Pancreas (tissue), 10 donors: ENCODE results near the gene SLC1A1. TPM values are rescaled to one million over a fixed set of nuclear protein-coding genes. Genes with fewer than 3 reads are reported as not detected.

ENCODE experiments used
- ATAC-seq, 4 donors: fragments of 200-7000 bp; cut with Tn5 transposase; one replicate each; pipeline versions ENCODE4 v1.8.0 to v1.9.1; 2020; ENCODE audit warnings: mild to moderate bottlenecking in 4 of 4, moderate library complexity in 4 of 4
- DNase-seq, 6 donors: peaks; one replicate each; pipeline ENCODE4 v3.0.0-alpha.2; 2020
- FAIRE-seq: peaks from 2 replicates; lab custom pipeline; 2012; peaks lifted over from hg19 to GRCh38; lab: Jason Lieb, UNC
- H3K27ac ChIP-seq, 4 donors: fragments of 200-600 bp; sonication (generic); 1 replicate in 3 of 4; 2 replicates in 1 of 4; pipeline versions ENCODE4 v1.5.0 to v1.8.0; 2020
- H3K27me3 ChIP-seq, 4 donors: fragments of 200-600 bp; one replicate each; pipeline ENCODE4 v1.8.0; 2021
- H3K36me3 ChIP-seq, 3 donors: fragments of 200-600 bp; sonication (generic) in 1 of 3; one replicate each; pipeline versions ENCODE4 v1.5.0 to v1.8.0; 2020 to 2021
- H3K4me1 ChIP-seq, 3 donors: fragments of 200-600 bp; one replicate each; pipeline ENCODE4 v1.8.0; 2021
- H3K4me3 ChIP-seq, 4 donors: fragments of 200-600 bp; sonication (generic) in 2 of 4; one replicate each; pipeline versions ENCODE4 v1.5.0 to v1.8.0; 2020 to 2021
- H3K9me3 ChIP-seq, 4 donors: fragments of 200-600 bp; one replicate each; pipeline ENCODE4 v1.8.0; 2021
- CTCF ChIP-seq, 4 donors: fragments of 200-600 bp; sonication (generic) in 3 of 4; IDR thresholded peaks; one replicate each; pipeline versions ENCODE4 v1.5.0 to v1.8.0; 2021; ENCODE audit warnings: antibody characterized with exemption in 4 of 4
- WGBS, 2 donors: extraction: QIAGEN DNeasy Blood & Tissue Kit; methylation state at CpG; one replicate each; pipeline ENCODE4 v1.1.7; 2013; 5-methylcytosine and 5-hydroxymethylcytosine counted together
- intact Hi-C, 3 donors: fragments of 100-400 bp; cut with DNase I; formaldehyde crosslinking; loops; one replicate each; pipeline versions ENCODE4 v1.11.1 to v1.14.2; 2022
- polyA plus RNA-seq, 2 donors: library from polyadenylated mRNA; stranded (reverse); fragments of 200-250 nt; gene quantifications; one replicate each; pipeline ENCODE4 v1.2.3, GENCODE V29; 2013
- total RNA-seq, 6 donors: library from RNA; stranded (reverse); fragmentation: NEBNext Ultra II Directional in 4 of 6; extraction: Animal tissue kit (Norgen Biotek cat#: 25700) in 4 of 6; gene quantifications; one replicate each; pipeline versions ENCODE4 v1.2.1 to v1.2.4, GENCODE V29; 2021 to 2023
- donor health status: healthy with polysubstance abuse.
- donor health status: DM: no; HTN: no; CAD: no; lungs with moderate emphysema.
- donor health status: DM: no; HTN: no; CAD: no.
- donor health status: control.
- donor health status: control.
- donor health status: Bipolar disorder and iron deficiency.
- donor health status: DM: yes; HTN: yes; CAD: no.
- donor health status: DM: no; HTN: no; CAD: no.
- donor health status: DM: no; HTN: no; CAD: no.
- donor health status: DM: yes; HTN: yes; CAD: no.

The SLC1A1 gene
- total and polyA plus RNA-seq, 8 donors: 1.3 to 4.9 (median 2.5) TPM

- Histone ChIP-seq H3K4me1 (no peaks in the 10 kb centered on the region), H3K36me3 (no peaks in the 10 kb centered on the region), H3K4me3 (no peak overlapping the region), H3K27ac (no peak overlapping the region), H3K9me3 (no peaks in the 10 kb centered on the region), H3K27me3 (no peaks in the 10 kb centered on the region)
- ATAC-seq (no peak), DNase-seq (no peak), FAIRE-seq (no peak)
- 93% methylated on average over 5 of the region's 5 CpGs for WGBS, 2 donors
- intact Hi-C loops: no loop called here
- no peak for TF ChIP-seq CTCF (IDR thresholded peaks at IDR 0.05)
Measured at GRCh38 chr9:4585135-4585534, 94.9 kb downstream of the SLC1A1 start.

GRCh38 chr9:4588721-4589120 is 98.5 kb downstream of the SLC1A1 start:
- no peak for DNase-seq
- no peak for ATAC-seq
- H3K27ac ChIP-seq: no peak overlapping the region
- no peaks in the 10 kb centered on the region for H3K27me3 ChIP-seq
- no peak for FAIRE-seq
- H3K9me3 ChIP-seq: no peaks in the 10 kb centered on the region
- H3K4me1 ChIP-seq: no peaks in the 10 kb centered on the region
- TF ChIP-seq CTCF (IDR thresholded peaks at IDR 0.05): no peak
- no peak overlapping the region for H3K4me3 ChIP-seq
- 85 to 97% methylated on average over 2 of the region's 2 CpGs for WGBS, 2 donors
- H3K36me3 ChIP-seq: no peaks in the 10 kb centered on the region
- intact Hi-C loops: no loop called here

- no peak for FAIRE-seq
- intact Hi-C loops: no loop called here
- H3K4me3 ChIP-seq: no peak overlapping the region
- no peak for TF ChIP-seq CTCF (IDR thresholded peaks at IDR 0.05)
- DNase-seq: no peak
- WGBS, 2 donors: 91% methylated on average over 8 of the region's 8 CpGs
- no peaks in the 10 kb centered on the region for H3K4me1 ChIP-seq
- no peaks in the 10 kb centered on the region for H3K36me3 ChIP-seq
- no peaks in the 10 kb centered on the region for H3K27me3 ChIP-seq
- peak in 1 of 4 donors; percentile 33 for ATAC-seq
- no peaks in the 10 kb centered on the region for H3K9me3 ChIP-seq
- H3K27ac ChIP-seq: no peak overlapping the region
Measured at GRCh38 chr9:4590430-4591122, 100.3 kb downstream of the SLC1A1 start.

GRCh38 chr9:4591123-4591500 is 100.8 kb downstream of the SLC1A1 start:
- no peak for ATAC-seq
- WGBS, 2 donors: 65 to 70% methylated on average over 4 of the region's 4 CpGs
- DNase-seq: no peak
- H3K27me3 ChIP-seq: no peaks in the 10 kb centered on the region
- H3K27ac ChIP-seq: no peak overlapping the region
- intact Hi-C loops: no loop called here
- no peaks in the 10 kb centered on the region for H3K9me3 ChIP-seq
- H3K4me3 ChIP-seq: no peak overlapping the region
- TF ChIP-seq CTCF (IDR thresholded peaks at IDR 0.05): no peak
- H3K36me3 ChIP-seq: no peaks in the 10 kb centered on the region
- H3K4me1 ChIP-seq: no peaks in the 10 kb centered on the region
- no peak for FAIRE-seq

- Histone ChIP-seq H3K27ac (no peak overlapping the region), H3K4me3 (no peak overlapping the region), H3K36me3 (no peaks in the 10 kb centered on the region), H3K27me3 (no peaks in the 10 kb centered on the region), H3K9me3 (no peaks in the 10 kb centered on the region), H3K4me1 (no peaks in the 10 kb centered on the region)
- FAIRE-seq (no peak), DNase-seq (no peak), ATAC-seq (no peak)
- no peak for TF ChIP-seq CTCF (IDR thresholded peaks at IDR 0.05)
- intact Hi-C loops: no loop called here
- WGBS, 2 donors: 78% methylated on average over 3 of the region's 3 CpGs
Measured at GRCh38 chr9:4592295-4592694, 102.0 kb downstream of the SLC1A1 start.
